H1 (cell line): Measurements from ENCODE around the gene NUP85. TPM values are rescaled to one million over a fixed set of nuclear protein-coding genes. Genes with fewer than 3 reads are reported as not detected.

Experiments used
- CTCF ChIA-PET: fragments of 300-600 bp; sonication (Branson Sonifier 250); formaldehyde crosslinking; loops from one replicate; lab custom pipeline; 2021; ENCODE audit not compliant: partially characterized antibody; lab: Charles Lee
- POLR2A ChIA-PET: fragments of 300-600 bp; sonication (Branson Sonifier 250); formaldehyde crosslinking; loops from one replicate; lab custom pipeline; 2021; ENCODE audit warnings: inconsistent platforms; ENCODE audit not compliant: partially characterized antibody; lab: Charles Lee
- DNase-seq, 2 experiments: peaks; one replicate each; pipeline versions ENCODE4 v3.0.0 to v3.0.0-alpha.2; 2010 to 2022; ENCODE audit warnings: low spot score in 2 of 2, low read depth in 1 of 2, mixed read lengths in 1 of 2
- FAIRE-seq: peaks from 2 replicates; lab custom pipeline; 2011; peaks lifted over from hg19 to GRCh38; lab: Jason Lieb, UNC
- H2AFZ ChIP-seq: 2 replicates; pipeline ENCODE4 v1.8.1; 2012; ENCODE audit warnings: low read length, inconsistent platforms
- H2AK5ac ChIP-seq: 2 replicates; pipeline ENCODE4 v1.6.1; 2013; ENCODE audit warnings: low read depth, low read length
- H2BK120ac ChIP-seq: replicated peaks from 2 replicates; pipeline ENCODE3; 2013; ENCODE audit warnings: low read depth, low read length, inconsistent platforms
- H2BK12ac ChIP-seq: 2 replicates; pipeline ENCODE4 v1.6.1; 2013; ENCODE audit warnings: low read depth, low read length
- H2BK15ac ChIP-seq: 2 replicates; pipeline ENCODE4 v1.6.1; 2013; ENCODE audit warnings: low read length
- H2BK20ac ChIP-seq: 2 replicates; pipeline ENCODE4 v1.6.1; 2013; ENCODE audit warnings: low read length
- H2BK5ac ChIP-seq: 2 replicates; pipeline ENCODE4 v1.6.1; 2013; ENCODE audit warnings: low read depth, low read length
- H3K14ac ChIP-seq: 2 replicates; pipeline ENCODE4 v1.6.1; 2013; ENCODE audit warnings: inconsistent platforms; ENCODE audit not compliant: insufficient read length
- H3K18ac ChIP-seq: 2 replicates; pipeline ENCODE4 v1.6.1; 2013; ENCODE audit warnings: low read length; ENCODE audit errors: extremely low read depth
- H3K23ac ChIP-seq: 2 replicates; pipeline ENCODE4 v1.6.1; 2013; ENCODE audit warnings: inconsistent platforms; ENCODE audit not compliant: insufficient read length
- H3K23me2 ChIP-seq: 2 replicates; pipeline ENCODE4 v1.6.1; 2013; ENCODE audit warnings: low read depth, low read length
- H3K27ac ChIP-seq: 2 replicates; pipeline ENCODE4 v1.6.1; 2011; ENCODE audit warnings: low read depth, low read length, inconsistent platforms
- H3K27me3 ChIP-seq, 4 experiments: replicated peaks in 1 of 4; 1 replicate in 1 of 4; 2 replicates in 3 of 4; pipeline versions ENCODE4 v1.6.1 to v1.8.1; 2011 to 2013; ENCODE audit warnings: low read length in 3 of 4, mild to moderate bottlenecking in 3 of 4, inconsistent platforms in 2 of 4, mixed read lengths in 2 of 4, moderate library complexity in 1 of 4; ENCODE audit not compliant: control insufficient read depth in 3 of 4, insufficient read depth in 3 of 4; ENCODE audit errors: extremely low read depth in 1 of 4
- H3K36me3 ChIP-seq, 4 experiments: 2 replicates each; pipeline versions ENCODE4 v1.6.1 to v1.8.1; 2011 to 2013; ENCODE audit warnings: mild to moderate bottlenecking in 4 of 4, low read length in 3 of 4, moderate library complexity in 2 of 4, control low read depth in 1 of 4, inconsistent platforms in 1 of 4; ENCODE audit not compliant: insufficient read depth in 4 of 4, control insufficient read depth in 2 of 4
- H3K4ac ChIP-seq: replicated peaks from 2 replicates; pipeline ENCODE3; 2013; ENCODE audit warnings: low read length, low read depth, mixed read lengths, inconsistent platforms; ENCODE audit not compliant: insufficient read length
- H3K4me1 ChIP-seq, 4 experiments: replicated peaks in 1 of 4; 1 replicate in 1 of 4; 2 replicates in 3 of 4; pipeline versions ENCODE4 v1.6.1 to v1.8.1; 2011 to 2013; ENCODE audit warnings: low read length in 3 of 4, inconsistent platforms in 2 of 4, mixed read lengths in 1 of 4; ENCODE audit not compliant: insufficient read depth in 4 of 4, control insufficient read depth in 3 of 4
- H3K4me2 ChIP-seq, 2 experiments: 2 replicates each; pipeline versions ENCODE4 v1.6.1 to v1.8.1; 2011 to 2013; ENCODE audit warnings: low read depth in 2 of 2, low read length in 2 of 2, control low read depth in 1 of 2, inconsistent platforms in 1 of 2, mild to moderate bottlenecking in 1 of 2; ENCODE audit not compliant: insufficient read depth in 1 of 2
- H3K4me3 ChIP-seq, 4 experiments: fragments of 200-600, 300-600 bp in 1 of 4; sonication (generic), shearing (Covaris generic), sonication (Bioruptor Twin) in 1 of 4; 2 replicates each; pipeline versions ENCODE4 v1.5.1 to v1.8.1; 2011 to 2016; ENCODE audit warnings: low read length in 4 of 4, low read depth in 3 of 4, control low read depth in 2 of 4, inconsistent platforms in 2 of 4, mild to moderate bottlenecking in 2 of 4, mixed read lengths in 1 of 4, moderate library complexity in 1 of 4; ENCODE audit not compliant: insufficient read depth in 2 of 4; ENCODE audit errors: extremely low read depth in 1 of 4
- H3K56ac ChIP-seq: replicated peaks from 2 replicates; pipeline ENCODE3; 2013; ENCODE audit warnings: low read depth, mild to moderate bottlenecking, mixed read lengths, low read length, inconsistent platforms; ENCODE audit not compliant: insufficient read length
- H3K79me1 ChIP-seq: 2 replicates; pipeline ENCODE4 v1.6.1; 2013; ENCODE audit warnings: low read depth, low read length, control low read depth
- H3K79me2 ChIP-seq, 2 experiments: 2 replicates each; pipeline versions ENCODE4 v1.6.1 to v1.8.1; 2012 to 2013; ENCODE audit warnings: low read length in 2 of 2, mild to moderate bottlenecking in 2 of 2, inconsistent platforms in 1 of 2; ENCODE audit not compliant: insufficient read depth in 2 of 2, control insufficient read depth in 1 of 2
- H3K9ac ChIP-seq, 4 experiments: replicated peaks in 1 of 4; 1 replicate in 1 of 4; 2 replicates in 3 of 4; pipeline versions ENCODE4 v1.6.1 to v1.8.1; 2011 to 2013; ENCODE audit warnings: low read depth in 3 of 4, low read length in 3 of 4, control low read depth in 2 of 4, mild to moderate bottlenecking in 2 of 4, moderate library complexity in 2 of 4, inconsistent platforms in 1 of 4; ENCODE audit errors: extremely low read depth in 1 of 4
- H3K9me3 ChIP-seq, 2 experiments: 2 replicates each; pipeline versions ENCODE4 v1.6.1 to v1.8.1; 2012 to 2013; ENCODE audit warnings: mild to moderate bottlenecking in 2 of 2, moderate library complexity in 2 of 2, control low read depth in 1 of 2, inconsistent platforms in 1 of 2, low read depth in 1 of 2, low read length in 1 of 2, mixed read lengths in 1 of 2; ENCODE audit not compliant: insufficient read depth in 2 of 2
- H4K20me1 ChIP-seq, 2 experiments: replicated peaks in 1 of 2; 2 replicates each; pipeline versions ENCODE3 to v1.8.1; 2011 to 2013; ENCODE audit warnings: inconsistent platforms in 2 of 2, low read length in 2 of 2, mild to moderate bottlenecking in 1 of 2; ENCODE audit not compliant: insufficient read depth in 2 of 2, control insufficient read depth in 1 of 2
- H4K5ac ChIP-seq: 2 replicates; pipeline ENCODE4 v1.6.1; 2013; ENCODE audit warnings: low read length, low read depth, mixed read lengths, inconsistent platforms; ENCODE audit not compliant: insufficient read length
- H4K8ac ChIP-seq: 2 replicates; pipeline ENCODE4 v1.8.0; 2013; ENCODE audit warnings: mild to moderate bottlenecking, moderate library complexity, low read length, inconsistent platforms; ENCODE audit not compliant: insufficient read depth; ENCODE audit errors: extremely low read depth
- H4K91ac ChIP-seq: replicated peaks from 2 replicates; pipeline ENCODE3; 2013; ENCODE audit warnings: low read length, mixed read lengths, inconsistent platforms; ENCODE audit not compliant: insufficient read length
- ATF3 ChIP-seq: IDR thresholded peaks from 2 replicates; pipeline ENCODE4 v1.6.1; 2011; ENCODE audit warnings: low read depth, mild to moderate bottlenecking, low read length; ENCODE audit not compliant: insufficient read depth
- POLR2A ChIP-seq, 2 experiments: IDR thresholded peaks; 1 replicate in 1 of 2; 2 replicates in 1 of 2; pipeline ENCODE4 v1.6.1; 2011; ENCODE audit warnings: low read depth in 2 of 2, low read length in 2 of 2, mild to moderate bottlenecking in 2 of 2; ENCODE audit errors: control extremely low read depth in 1 of 2
- POLR2AphosphoS5 ChIP-seq: IDR thresholded peaks from 2 replicates; pipeline ENCODE4 v1.6.1; 2011; ENCODE audit warnings: low read depth, low read length
- WGBS, 2 experiments: shearing (Covaris generic) in 1 of 2; methylation state at CpG; one replicate each; pipeline versions ENCODE4 v1.1.6 to v1.1.7; 2013 to 2015; ENCODE audit warnings: low lambda C conversion rate in 2 of 2, mixed read lengths in 2 of 2, inconsistent platforms in 1 of 2, low coverage in 1 of 2, missing lambda C conversion rate in 1 of 2; ENCODE audit not compliant: insufficient replicate concordance in 2 of 2, insufficient coverage in 1 of 2, insufficient read length in 1 of 2; ENCODE audit errors: extremely low coverage in 1 of 2, missing lambda C conversion rate in 1 of 2; 5-methylcytosine and 5-hydroxymethylcytosine counted together
- polyA plus RNA-seq, 7 experiments: library from polyadenylated mRNA; depleted of rRNA in 3 of 7; stranded (reverse) in 5 of 7; unstranded in 2 of 7; fragments of >200 nt in 5 of 7; fragments of 200-250 nt in 2 of 7; gene quantifications; 1 replicate in 5 of 7; 2 replicates in 1 of 7; 4 replicates in 1 of 7; pipeline versions ENCODE4 v1.2.1 to v1.2.3, GENCODE V29; 2011 to 2013; ENCODE audit warnings: missing spikeins in 2 of 7, mixed read lengths in 2 of 7
- total RNA-seq: library from RNA; stranded (reverse); fragmentation: NEBNext Ultra II Directional; extraction: Animal tissue kit (Norgen Biotek cat#: 25700); gene quantifications from 2 replicates; pipeline ENCODE4 v1.2.1, GENCODE V29; 2021

Gene NUP85
- total and polyA plus RNA-seq, 2 of the 8 experiments (the other 6 are each of a cell fraction or from before 2014, with no cell fraction given) = 98.5 to 154 TPM

- H2BK20ac ChIP-seq = no peak overlapping the region
- ChIA-PET CTCF (interaction anchor here (0.6 to 0.7 kb wide), 2 partner anchors 61 to 97 kb away, joined by 4 read pairs; no protein-coding TSS in a partner anchor), POLR2A (interaction anchor here (0.6 to 14.7 kb wide), 9 partner anchors 8 to 222 kb away, joined by 3 to 213 read pairs (median 4); partner anchors contain the start of gene JPT1)
- no peak overlapping the region for H3K27ac ChIP-seq
- peaks cover 34 to 89% of the 10 kb centered on the region in 2 experiments for H3K79me2 ChIP-seq
- peaks cover 2% of the 10 kb centered on the region; the same call in 1 of the 2 replicates for H3K23me2 ChIP-seq
- no peak overlapping the region for H3K18ac ChIP-seq
- no peak for FAIRE-seq
- no peak overlapping the region for H4K5ac ChIP-seq
- H3K27me3 ChIP-seq = no peaks in the 10 kb centered on the region
- H3K56ac ChIP-seq = no peak overlapping the region
- no peak overlapping the region for H2BK12ac ChIP-seq
- no peaks in the 10 kb centered on the region; the same call in 1 of the 2 replicates for H3K79me1 ChIP-seq
- H3K14ac ChIP-seq = no peak overlapping the region
- no peak overlapping the region for H2BK120ac ChIP-seq
- no peak overlapping the region for H2BK5ac ChIP-seq
- peaks cover 0 to 5% (median under 1%) of the 10 kb centered on the region in 4 experiments; a peak in 4 of 7 replicates for H3K4me1 ChIP-seq
- H4K91ac ChIP-seq = no peak overlapping the region
- 0 out of 3 replicates have a peak, but pooled peaks of 1 of the 2 experiments have one; percentile 23 for TF ChIP-seq POLR2A (IDR thresholded peaks at IDR 0.05; ENCODE audit: control extremely low read depth in 1 of 2, low read depth in 2 of 2, low read length in 2 of 2)
- TF ChIP-seq POLR2AphosphoS5 = peak; percentile 55; the same call in 1 of the 2 replicates
- TF ChIP-seq ATF3 = no peak
- H3K4me2 ChIP-seq = no peak overlapping the region
- no peak overlapping the region for H2BK15ac ChIP-seq
- H3K4ac ChIP-seq = no peak overlapping the region
- peaks cover 16 to 19% of the 10 kb centered on the region in 2 experiments for H4K20me1 ChIP-seq
- H3K36me3 ChIP-seq = peaks cover 18 to 73% (median 38%) of the 10 kb centered on the region in 4 experiments; a peak in 7 of 8 replicates
- no peak overlapping the region for H2AK5ac ChIP-seq
- H3K4me3 ChIP-seq = no peak overlapping the region
- no peak for DNase-seq
- H3K9me3 ChIP-seq = no peaks in the 10 kb centered on the region
- H3K23ac ChIP-seq = no peak overlapping the region
- H2AFZ ChIP-seq = no peak overlapping the region
- H3K9ac ChIP-seq = no peak overlapping the region
- WGBS, 2 experiments = 95% methylated on average over 4 of the region's 6 CpGs; no CpG with 5 or more reads in 1 of the 2 experiments
- H4K8ac ChIP-seq = no peak overlapping the region
These were observed 27.0 kb upstream of the NUP85 start for GRCh38 chr17:75178453-75178852.
